Panc1 (cell line): ENCODE results near the gene WNT5A. TPM values are rescaled to one million over a fixed set of nuclear protein-coding genes. Genes with fewer than 3 reads are reported as not detected.

Experiments
- ATAC-seq: fragments of 200-7000 bp; cut with Tn5 transposase; 2 replicates; pipeline ENCODE4 v1.9.1; 2020; ENCODE audit warnings: mild to moderate bottlenecking, moderate library complexity
- BruUV-seq: library from RNA; stranded (reverse); fragments of 400-500 nt; replicated peaks from 2 replicates; lab custom pipeline; 2021; lab: Mats Ljungman, UMichigan
- CTCF ChIA-PET: fragments of 300-600 bp; sonication (Branson Sonifier 250); formaldehyde crosslinking; loops from one replicate; lab custom pipeline; 2022; ENCODE audit warnings: antibody characterized with exemption; lab: Charles Lee
- POLR2A ChIA-PET: fragments of 300-600 bp; sonication (Branson Sonifier 250); formaldehyde crosslinking; loops from one replicate; lab custom pipeline; 2022; ENCODE audit warnings: antibody characterized with exemption; lab: Charles Lee
- DNase-seq: peaks from one replicate; pipeline ENCODE4 v3.0.0-alpha.2; 2010; ENCODE audit warnings: low read depth, low spot score
- H3K27ac ChIP-seq: 2 replicates; pipeline ENCODE4 v1.5.1; 2011; ENCODE audit warnings: mild to moderate bottlenecking, low read length, inconsistent platforms
- H3K27me3 ChIP-seq: fragments of 200-500 bp; sonication (Bioruptor generic); 2 replicates; pipeline ENCODE4 v1.6.0; 2014; ENCODE audit warnings: low read length, inconsistent platforms; ENCODE audit not compliant: control insufficient read depth, insufficient read depth
- H3K36me3 ChIP-seq: fragments of 200-500 bp; sonication (Bioruptor generic); 2 replicates; pipeline ENCODE4 v1.5.1; 2014; ENCODE audit warnings: inconsistent platforms, mild to moderate bottlenecking, low read length, moderate library complexity; ENCODE audit not compliant: control insufficient read depth, insufficient read depth
- H3K4me1 ChIP-seq: 2 replicates; pipeline ENCODE4 v1.5.1; 2011; ENCODE audit warnings: inconsistent platforms, mild to moderate bottlenecking, low read length, moderate library complexity; ENCODE audit not compliant: control insufficient read depth, insufficient read depth
- H3K4me3 ChIP-seq, 2 experiments: 2 replicates each; pipeline ENCODE4 v1.5.1; 2011 to 2012; ENCODE audit warnings: low read depth in 2 of 2, low read length in 2 of 2, mild to moderate bottlenecking in 2 of 2, inconsistent platforms in 1 of 2, moderate library complexity in 1 of 2
- H3K9me3 ChIP-seq: fragments of 200-500 bp; sonication (Bioruptor generic); 2 replicates; pipeline ENCODE4 v1.5.1; 2014; ENCODE audit warnings: low read depth, mild to moderate bottlenecking, inconsistent platforms, low read length, moderate library complexity; ENCODE audit not compliant: control insufficient read depth, insufficient read depth
- POLR2AphosphoS5 ChIP-seq: IDR thresholded peaks from 2 replicates; pipeline ENCODE4 v1.6.1; 2012; ENCODE audit warnings: mild to moderate bottlenecking, low read depth, low read length, moderate library complexity
- SIN3A ChIP-seq: IDR thresholded peaks from 2 replicates; pipeline ENCODE4 v1.6.1; 2012; ENCODE audit warnings: low read depth, mild to moderate bottlenecking, low read length, moderate library complexity, borderline replicate concordance; ENCODE audit not compliant: insufficient read depth
- TCF7L2 ChIP-seq: IDR thresholded peaks from 2 replicates; pipeline ENCODE4 v1.6.1; 2011; ENCODE audit warnings: mild to moderate bottlenecking, low read depth, low read length, inconsistent platforms
- in situ Hi-C: cut with HindIII; loops from 2 replicates; pipeline ENCODE4 v1.10.0; 2016; ENCODE audit warnings: low sequenced_read_pairs, low pct_unique_long_range_greater_than_20kb
- intact Hi-C: fragments of 100-400 bp; cut with micrococcal nuclease; formaldehyde crosslinking; loops from one replicate; pipeline ENCODE4 v1.10.0; 2022; ENCODE audit not compliant: unreplicated experiment
- total RNA-seq: library from RNA; stranded (reverse); gene quantifications from one replicate; pipeline ENCODE4 v1.2.1, GENCODE V29; 2021; ENCODE audit not compliant: unreplicated experiment
- TF ChIP-seq, protein P1 (sequence below): fragments of 450-650 bp; IDR thresholded peaks from 2 replicates; pipeline ENCODE4 v1.5.1; 2017; ENCODE audit warnings: mild to moderate bottlenecking
- TF ChIP-seq, protein P2 (sequence below), 2 experiments: IDR thresholded peaks; 2 replicates each; pipeline ENCODE4 v1.6.1; 2011 to 2012; ENCODE audit warnings: low read depth in 2 of 2, control low read depth in 1 of 2, low read length in 1 of 2, mild to moderate bottlenecking in 1 of 2, moderate library complexity in 1 of 2; ENCODE audit not compliant: insufficient read depth in 1 of 2

The WNT5A gene
- total RNA-seq, 1 experiment from 2014 or later = 0.54 TPM

DNA sequence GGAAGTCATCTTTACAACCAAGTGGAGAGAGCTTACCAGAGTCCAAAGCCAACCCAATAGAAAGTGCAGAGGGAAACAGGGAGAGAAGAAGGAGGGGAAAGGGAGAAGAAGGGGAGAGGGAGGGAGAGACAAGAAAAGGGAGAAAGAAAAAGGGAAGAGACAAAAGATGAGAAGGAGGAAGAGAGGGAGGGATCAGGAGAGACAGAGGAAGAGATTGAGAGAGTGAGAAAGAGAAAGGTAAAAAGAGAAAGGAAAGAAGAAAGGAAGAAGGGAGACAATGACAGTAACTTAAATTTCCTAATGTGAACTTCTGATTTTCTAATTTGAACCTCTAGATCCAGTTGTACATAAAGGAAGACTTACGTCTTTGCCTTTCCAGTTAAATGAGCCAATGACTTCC, 20.7 kb upstream of the WNT5A start:
- DNase-seq (no peak), ATAC-seq (no peak)
- no peak overlapping the region for H3K27ac ChIP-seq
- no TSS peak for BruUV-seq
- intact Hi-C loops (no loop called here), in situ Hi-C loops (no loop called here)
- no peaks in the 10 kb centered on the region for H3K4me1 ChIP-seq
- H3K4me3 ChIP-seq = no peak overlapping the region
- H3K9me3 ChIP-seq = no peaks in the 10 kb centered on the region
- ChIA-PET POLR2A (no interaction called here), CTCF (no interaction called here)
- TF ChIP-seq, protein P1, sequence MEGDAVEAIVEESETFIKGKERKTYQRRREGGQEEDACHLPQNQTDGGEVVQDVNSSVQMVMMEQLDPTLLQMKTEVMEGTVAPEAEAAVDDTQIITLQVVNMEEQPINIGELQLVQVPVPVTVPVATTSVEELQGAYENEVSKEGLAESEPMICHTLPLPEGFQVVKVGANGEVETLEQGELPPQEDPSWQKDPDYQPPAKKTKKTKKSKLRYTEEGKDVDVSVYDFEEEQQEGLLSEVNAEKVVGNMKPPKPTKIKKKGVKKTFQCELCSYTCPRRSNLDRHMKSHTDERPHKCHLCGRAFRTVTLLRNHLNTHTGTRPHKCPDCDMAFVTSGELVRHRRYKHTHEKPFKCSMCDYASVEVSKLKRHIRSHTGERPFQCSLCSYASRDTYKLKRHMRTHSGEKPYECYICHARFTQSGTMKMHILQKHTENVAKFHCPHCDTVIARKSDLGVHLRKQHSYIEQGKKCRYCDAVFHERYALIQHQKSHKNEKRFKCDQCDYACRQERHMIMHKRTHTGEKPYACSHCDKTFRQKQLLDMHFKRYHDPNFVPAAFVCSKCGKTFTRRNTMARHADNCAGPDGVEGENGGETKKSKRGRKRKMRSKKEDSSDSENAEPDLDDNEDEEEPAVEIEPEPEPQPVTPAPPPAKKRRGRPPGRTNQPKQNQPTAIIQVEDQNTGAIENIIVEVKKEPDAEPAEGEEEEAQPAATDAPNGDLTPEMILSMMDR = no peak
- TF ChIP-seq SIN3A = no peak
- no peak for TF ChIP-seq POLR2AphosphoS5
- TF ChIP-seq TCF7L2 = no peak
- TF ChIP-seq, protein P2, sequence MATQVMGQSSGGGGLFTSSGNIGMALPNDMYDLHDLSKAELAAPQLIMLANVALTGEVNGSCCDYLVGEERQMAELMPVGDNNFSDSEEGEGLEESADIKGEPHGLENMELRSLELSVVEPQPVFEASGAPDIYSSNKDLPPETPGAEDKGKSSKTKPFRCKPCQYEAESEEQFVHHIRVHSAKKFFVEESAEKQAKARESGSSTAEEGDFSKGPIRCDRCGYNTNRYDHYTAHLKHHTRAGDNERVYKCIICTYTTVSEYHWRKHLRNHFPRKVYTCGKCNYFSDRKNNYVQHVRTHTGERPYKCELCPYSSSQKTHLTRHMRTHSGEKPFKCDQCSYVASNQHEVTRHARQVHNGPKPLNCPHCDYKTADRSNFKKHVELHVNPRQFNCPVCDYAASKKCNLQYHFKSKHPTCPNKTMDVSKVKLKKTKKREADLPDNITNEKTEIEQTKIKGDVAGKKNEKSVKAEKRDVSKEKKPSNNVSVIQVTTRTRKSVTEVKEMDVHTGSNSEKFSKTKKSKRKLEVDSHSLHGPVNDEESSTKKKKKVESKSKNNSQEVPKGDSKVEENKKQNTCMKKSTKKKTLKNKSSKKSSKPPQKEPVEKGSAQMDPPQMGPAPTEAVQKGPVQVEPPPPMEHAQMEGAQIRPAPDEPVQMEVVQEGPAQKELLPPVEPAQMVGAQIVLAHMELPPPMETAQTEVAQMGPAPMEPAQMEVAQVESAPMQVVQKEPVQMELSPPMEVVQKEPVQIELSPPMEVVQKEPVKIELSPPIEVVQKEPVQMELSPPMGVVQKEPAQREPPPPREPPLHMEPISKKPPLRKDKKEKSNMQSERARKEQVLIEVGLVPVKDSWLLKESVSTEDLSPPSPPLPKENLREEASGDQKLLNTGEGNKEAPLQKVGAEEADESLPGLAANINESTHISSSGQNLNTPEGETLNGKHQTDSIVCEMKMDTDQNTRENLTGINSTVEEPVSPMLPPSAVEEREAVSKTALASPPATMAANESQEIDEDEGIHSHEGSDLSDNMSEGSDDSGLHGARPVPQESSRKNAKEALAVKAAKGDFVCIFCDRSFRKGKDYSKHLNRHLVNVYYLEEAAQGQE (IDR thresholded peaks at IDR 0.05; ENCODE audit: insufficient read depth in 1 of 2, low read depth in 2 of 2, low read length in 1 of 2) = no peak
- H3K27me3 ChIP-seq = no peaks in the 10 kb centered on the region
- no peaks in the 10 kb centered on the region for H3K36me3 ChIP-seq

- ATAC-seq = no peak
- CTCF ChIA-PET = no interaction called here
Measured at GRCh38 chr3:55505776-55506175, 18.7 kb upstream of the WNT5A start.

More at GRCh38 chr3:55505776-55506175, 18.7 kb upstream of the WNT5A start:
- TF ChIP-seq, protein P1 = no peak
- TF ChIP-seq TCF7L2 = no peak
- TF ChIP-seq POLR2AphosphoS5 = no peak
- TF ChIP-seq, protein P2 (IDR thresholded peaks at IDR 0.05; ENCODE audit: insufficient read depth in 1 of 2, low read depth in 2 of 2, low read length in 1 of 2) = no peak
- no peak for TF ChIP-seq SIN3A
- POLR2A ChIA-PET = no interaction called here
- BruUV-seq = no TSS peak
- H3K27ac ChIP-seq = no peak overlapping the region
- DNase-seq = no peak
- in situ Hi-C loops (no loop called here), intact Hi-C loops (no loop called here)
- H3K9me3 ChIP-seq = no peaks in the 10 kb centered on the region
- no peaks in the 10 kb centered on the region for H3K36me3 ChIP-seq
- H3K27me3 ChIP-seq = no peaks in the 10 kb centered on the region
- no peak overlapping the region for H3K4me3 ChIP-seq
- H3K4me1 ChIP-seq = no peaks in the 10 kb centered on the region
